B cell (primary cell): ENCODE results near the gene ZBTB24. TPM values are rescaled to one million over a fixed set of nuclear protein-coding genes. Genes with fewer than 3 reads are reported as not detected.

Experiments used
- ATAC-seq: fragments of 200-7000 bp; cut with Tn5 transposase; one replicate; pipeline ENCODE4 v1.10.0; 2021; ENCODE audit warnings: low read depth, mild to moderate bottlenecking, moderate number of reproducible peaks, moderate library complexity
- CTCF ChIA-PET: fragments of 350-600 bp; sonication (Branson Sonifier 250); formaldehyde crosslinking; loops from one replicate; lab custom pipeline; 2021; ENCODE audit warnings: antibody characterized with exemption, inconsistent platforms; lab: Charles Lee
- POLR2A ChIA-PET: fragments of 350-600 bp; sonication (Branson Sonifier 250); formaldehyde crosslinking; loops from one replicate; lab custom pipeline; 2021; ENCODE audit warnings: antibody characterized with exemption; lab: Charles Lee
- DNase-seq: peaks from one replicate; pipeline ENCODE4 v3.0.0; 2013
- H2AFZ ChIP-seq: 2 replicates; pipeline ENCODE4 v1.6.1; 2012; ENCODE audit warnings: mild to moderate bottlenecking, low read depth, low read length; ENCODE audit not compliant: insufficient read depth, poor library complexity, severe bottlenecking
- H3K27ac ChIP-seq, 2 donors: 1 replicate in 1 of 2; 2 replicates in 1 of 2; pipeline ENCODE4 v1.5.1; 2012 to 2013; ENCODE audit warnings: low read length in 2 of 2, mild to moderate bottlenecking in 2 of 2, moderate library complexity in 1 of 2
- H3K27me3 ChIP-seq, 4 experiments: fragments of 200-600 bp in 1 of 4; sonication (generic) in 1 of 4; replicated peaks in 1 of 4; 1 replicate in 2 of 4; 2 replicates in 2 of 4; pipeline versions ENCODE4 v1.6.1 to v1.7.0; 2013 to 2016; ENCODE audit warnings: low read length in 3 of 4, mild to moderate bottlenecking in 2 of 4, mixed read lengths in 1 of 4, moderate library complexity in 1 of 4; ENCODE audit not compliant: insufficient read depth in 4 of 4, control insufficient read depth in 3 of 4; ENCODE audit errors: control extremely low read depth in 1 of 4
- H3K36me3 ChIP-seq, 2 experiments: replicated peaks in 1 of 2; 1 replicate in 1 of 2; 2 replicates in 1 of 2; pipeline versions ENCODE4 v1.6.1 to v1.7.1; 2013; ENCODE audit warnings: low read length in 1 of 2; ENCODE audit not compliant: insufficient read depth in 2 of 2, control insufficient read depth in 1 of 2; ENCODE audit errors: control extremely low read depth in 1 of 2, extremely low read depth in 1 of 2
- H3K4me1 ChIP-seq, 2 donors: fragments of 200-600 bp in 1 of 2; sonication (generic) in 1 of 2; 1 replicate in 1 of 2; 2 replicates in 1 of 2; pipeline versions ENCODE4 v1.5.1 to v1.6.1; 2013 to 2017; ENCODE audit warnings: low read length in 2 of 2; ENCODE audit not compliant: control insufficient read depth in 2 of 2, insufficient read depth in 2 of 2
- H3K4me2 ChIP-seq: replicated peaks from 2 replicates; pipeline ENCODE3; 2012; ENCODE audit warnings: mild to moderate bottlenecking, low read depth, low read length; ENCODE audit not compliant: poor library complexity, severe bottlenecking
- H3K4me3 ChIP-seq, 5 experiments: fragments of 200-600 bp in 1 of 5; sonication (generic) in 1 of 5; 1 replicate in 3 of 5; 2 replicates in 2 of 5; pipeline versions ENCODE4 v1.5.1 to v1.7.0; 2011 to 2016; ENCODE audit warnings: low read length in 4 of 5, mild to moderate bottlenecking in 4 of 5, low read depth in 2 of 5, control low read depth in 1 of 5, moderate library complexity in 1 of 5; ENCODE audit not compliant: insufficient read depth in 1 of 5; ENCODE audit errors: control extremely low read depth in 1 of 5, extremely low read depth in 1 of 5
- H3K79me2 ChIP-seq: fragments of 200-600 bp; sonication (generic); one replicate; pipeline ENCODE4 v1.6.0; 2016; ENCODE audit warnings: low read length; ENCODE audit not compliant: control insufficient read depth, insufficient read depth
- H3K9ac ChIP-seq: fragments of 200-600 bp; sonication (generic); 2 replicates; pipeline ENCODE4 v1.6.1; 2017; ENCODE audit warnings: mild to moderate bottlenecking, low read length, moderate library complexity
- H3K9me3 ChIP-seq, 3 donors: one replicate each; pipeline versions ENCODE4 v1.6.1 to v1.7.1; 2013; ENCODE audit warnings: low read length in 2 of 3; ENCODE audit not compliant: control insufficient read depth in 2 of 3, insufficient read depth in 1 of 3; ENCODE audit errors: control extremely low read depth in 1 of 3
- H4K20me1 ChIP-seq: 2 replicates; pipeline ENCODE4 v1.6.0; 2012; ENCODE audit warnings: mild to moderate bottlenecking, low read length; ENCODE audit not compliant: insufficient read depth, control insufficient read depth, poor library complexity, severe bottlenecking
- H3K27ac Mint-ChIP-seq: one replicate; pipeline ENCODE4 v1.8.0; 2021; ENCODE audit warnings: mixed read lengths
- H3K27me3 Mint-ChIP-seq: one replicate; pipeline ENCODE4 v1.8.0; 2021; ENCODE audit warnings: mixed read lengths
- H3K4me1 Mint-ChIP-seq: one replicate; pipeline ENCODE4 v1.8.0; 2021; ENCODE audit warnings: mixed read lengths
- H3K4me3 Mint-ChIP-seq: one replicate; pipeline ENCODE4 v1.8.0; 2021; ENCODE audit warnings: mixed read lengths
- H3K9me3 Mint-ChIP-seq: one replicate; pipeline ENCODE4 v1.8.0; 2022; ENCODE audit warnings: mixed read lengths; ENCODE audit not compliant: insufficient read depth
- EZH2 ChIP-seq: IDR thresholded peaks from 2 replicates; pipeline ENCODE4 v1.6.1; 2012; ENCODE audit warnings: borderline replicate concordance, low read depth, mild to moderate bottlenecking, moderate library complexity, low read length; ENCODE audit not compliant: insufficient read depth, poor library complexity, severe bottlenecking
- WGBS: methylation state at CpG from one replicate; pipeline ENCODE4 v1.1.5; 2013; ENCODE audit warnings: missing lambda C conversion rate; ENCODE audit not compliant: insufficient coverage; 5-methylcytosine and 5-hydroxymethylcytosine counted together
- intact Hi-C: fragments of 100-400 bp; cut with micrococcal nuclease; formaldehyde crosslinking; loops from one replicate; pipeline ENCODE4 v1.10.0; 2022
- polyA plus RNA-seq: library from polyadenylated mRNA; depleted of rRNA; stranded (reverse); fragments of >200 nt; gene quantifications from 2 replicates; pipeline ENCODE4 v1.2.3, GENCODE V29; 2012
- total RNA-seq, 2 donors: library from RNA; stranded (reverse); fragments of 120-200 nt in 1 of 2; gene quantifications; 1 replicate in 1 of 2; 2 replicates in 1 of 2; pipeline versions ENCODE4 v1.2.3 to v1.2.4, GENCODE V29; 2013 to 2022
- TF ChIP-seq, protein P1 (sequence below): fragments of 200-600 bp; IDR thresholded peaks from one replicate; pipeline ENCODE4 v1.8.0; 2022; ENCODE audit warnings: antibody characterized with exemption, mild to moderate bottlenecking

Gene ZBTB24
- total and polyA plus RNA-seq, 2 donors (not counting 1 experiment from before 2014, with no cell fraction given), result 10.6 to 31.4 TPM

DNA sequence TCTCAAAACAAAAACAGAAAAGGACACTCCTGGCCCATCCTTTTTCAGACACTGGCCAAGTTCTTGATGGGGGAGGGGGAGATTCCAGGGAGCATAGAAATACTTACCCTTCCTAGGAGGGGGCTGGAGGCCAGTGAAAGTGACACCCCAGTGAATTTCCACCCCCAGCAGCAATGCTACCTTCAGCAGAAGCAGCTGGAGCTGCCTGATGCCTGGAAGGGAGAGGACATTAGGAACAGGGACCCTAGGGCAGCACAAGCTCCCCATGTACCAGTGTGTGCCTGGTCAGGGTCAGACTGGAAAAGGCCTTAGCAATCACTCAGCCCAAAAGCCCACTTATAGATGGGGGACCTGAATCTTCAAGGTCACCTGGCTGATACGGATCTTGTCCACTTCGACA lies 29.9 kb downstream of the ZBTB24 start:
- Histone ChIP-seq H3K4me2 (peak overlapping the region; percentile 95), H3K79me2 (peaks cover 42% of the 10 kb centered on the region), H3K27ac (peak overlapping the region; percentile 98 to 99), H3K4me1 (peaks cover 85 to 88% of the 10 kb centered on the region in 2 donors), H3K27me3 (no peaks in the 10 kb centered on the region), H3K9me3 (no peaks in the 10 kb centered on the region), H3K9ac (no peak overlapping the region), H4K20me1 (peaks cover 7% of the 10 kb centered on the region), H3K4me3 (no peak overlapping the region), H2AFZ (no peak overlapping the region), H3K36me3 (peaks cover 0 to 34% of the 10 kb centered on the region in 2 experiments)
- ATAC-seq (no peak), DNase-seq (peak; percentile 31)
- 95% methylated on average over 2 of the region's 2 CpGs for WGBS
- no peaks in the 10 kb centered on the region for H3K27me3 Mint-ChIP-seq
- peak overlapping the region; percentile 99 for H3K27ac Mint-ChIP-seq
- intact Hi-C loops, result loop anchor here (10.0 kb wide), 2 partner anchors 752 to 1422 kb away; partner anchors contain the start of gene AMD1
- H3K9me3 Mint-ChIP-seq, result no peaks in the 10 kb centered on the region
- peak overlapping the region; percentile 95 for H3K4me3 Mint-ChIP-seq
- TF ChIP-seq EZH2, result no peak
- TF ChIP-seq, protein P1, sequence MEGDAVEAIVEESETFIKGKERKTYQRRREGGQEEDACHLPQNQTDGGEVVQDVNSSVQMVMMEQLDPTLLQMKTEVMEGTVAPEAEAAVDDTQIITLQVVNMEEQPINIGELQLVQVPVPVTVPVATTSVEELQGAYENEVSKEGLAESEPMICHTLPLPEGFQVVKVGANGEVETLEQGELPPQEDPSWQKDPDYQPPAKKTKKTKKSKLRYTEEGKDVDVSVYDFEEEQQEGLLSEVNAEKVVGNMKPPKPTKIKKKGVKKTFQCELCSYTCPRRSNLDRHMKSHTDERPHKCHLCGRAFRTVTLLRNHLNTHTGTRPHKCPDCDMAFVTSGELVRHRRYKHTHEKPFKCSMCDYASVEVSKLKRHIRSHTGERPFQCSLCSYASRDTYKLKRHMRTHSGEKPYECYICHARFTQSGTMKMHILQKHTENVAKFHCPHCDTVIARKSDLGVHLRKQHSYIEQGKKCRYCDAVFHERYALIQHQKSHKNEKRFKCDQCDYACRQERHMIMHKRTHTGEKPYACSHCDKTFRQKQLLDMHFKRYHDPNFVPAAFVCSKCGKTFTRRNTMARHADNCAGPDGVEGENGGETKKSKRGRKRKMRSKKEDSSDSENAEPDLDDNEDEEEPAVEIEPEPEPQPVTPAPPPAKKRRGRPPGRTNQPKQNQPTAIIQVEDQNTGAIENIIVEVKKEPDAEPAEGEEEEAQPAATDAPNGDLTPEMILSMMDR, result no peak
- ChIA-PET POLR2A (interaction anchor here (0.7 to 5.5 kb wide), 3 partner anchors 9 to 27 kb away, joined by 3 to 26 read pairs (median 4); no protein-coding TSS in a partner anchor), CTCF (interaction anchor here (1.9 to 6.4 kb wide), 3 partner anchors 13 to 587 kb away, joined by 5 to 55 read pairs (median 28); partner anchors contain the start of genes CD164, PPIL6 and SMPD2)
- H3K4me1 Mint-ChIP-seq, result peaks cover 85% of the 10 kb centered on the region

DNA sequence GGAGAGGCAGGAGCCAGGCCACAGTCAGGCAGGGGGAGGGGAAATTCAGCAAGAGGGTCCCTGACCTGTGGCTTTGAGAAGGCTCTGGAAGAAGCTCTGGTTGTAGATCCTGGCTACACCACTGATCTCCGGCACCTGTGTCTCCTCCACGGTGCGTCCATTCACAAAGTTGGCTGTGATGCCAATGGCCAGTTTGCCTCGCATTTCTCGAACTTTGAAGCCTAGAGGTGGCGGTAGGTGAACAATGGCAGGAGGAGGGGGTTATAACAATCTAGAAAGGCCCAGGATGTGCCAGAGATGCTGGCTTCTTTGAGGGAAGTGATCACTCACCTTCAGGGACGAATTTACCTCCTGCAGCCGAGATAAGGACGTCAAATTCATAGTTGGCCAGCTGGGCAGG lies 30.8 kb downstream of the ZBTB24 start:
- Histone ChIP-seq H4K20me1 (peaks cover 9% of the 10 kb centered on the region), H3K4me1 (peaks cover 81 to 84% of the 10 kb centered on the region in 2 donors), H3K4me3 (no peak overlapping the region), H3K27me3 (no peaks in the 10 kb centered on the region), H3K36me3 (peaks cover 0 to 35% of the 10 kb centered on the region in 2 experiments), H2AFZ (no peak overlapping the region), H3K79me2 (peaks cover 47% of the 10 kb centered on the region), H3K9ac (no peak overlapping the region), H3K27ac (peak overlapping the region in 1 of 2 donors; percentile 98), H3K9me3 (no peaks in the 10 kb centered on the region), H3K4me2 (peak overlapping the region; percentile 4)
- ChIA-PET POLR2A (interaction anchor here (0.7 to 5.5 kb wide), 3 partner anchors 8 to 11 kb away, joined by 3 to 26 read pairs (median 21); partner anchors contain the start of genes PPIL6 and SMPD2), CTCF (interaction anchor here (1.2 to 6.4 kb wide), 2 partner anchors 12 to 70 kb away, joined by 4 to 55 read pairs; partner anchors contain the start of genes CD164, PPIL6 and SMPD2)
- H3K9me3 Mint-ChIP-seq, result no peaks in the 10 kb centered on the region
- peak overlapping the region; percentile 99 for H3K27ac Mint-ChIP-seq
- H3K4me1 Mint-ChIP-seq, result peaks cover 85% of the 10 kb centered on the region
- 97% methylated on average over 8 of the region's 9 CpGs for WGBS
- ATAC-seq (no peak), DNase-seq (no peak)
- intact Hi-C loops, result loop anchor here (10.0 kb wide), 2 partner anchors 753 to 1423 kb away; partner anchors contain the start of gene AMD1
- H3K4me3 Mint-ChIP-seq, result peak overlapping the region; percentile 52
- H3K27me3 Mint-ChIP-seq, result no peaks in the 10 kb centered on the region
- no peak for TF ChIP-seq EZH2
- TF ChIP-seq, protein P1, result no peak
